AG09319 (cell line): ENCODE measurements around the gene TMEM39B.
"Not testable (repeated sequence)": the region's sequence is repeated elsewhere in the genome, so short reads cannot be mapped to it uniquely, and the experiment has no call there.

Experiments
- DNase-seq: peaks from one replicate; pipeline ENCODE4 v3.0.0-alpha.2; 2010; ENCODE audit warnings: low read depth; ENCODE audit errors: extremely low read depth
- CTCF ChIP-seq: IDR thresholded peaks from 2 replicates; pipeline ENCODE4 v1.5.1; 2011; ENCODE audit warnings: low read depth, mild to moderate bottlenecking, inconsistent platforms, low read length, moderate library complexity

TMEM39B gene

GRCh38 chr1:32052887-32053286 is 19.9 kb upstream of the TMEM39B start:
- TF ChIP-seq CTCF, result no peak
- DNase-seq, result no peak

- no peak for TF ChIP-seq CTCF
- no peak for DNase-seq
Observed at GRCh38 chr1:32055416-32055815, 17.3 kb upstream of the TMEM39B start.

- no peak for TF ChIP-seq CTCF
- DNase-seq, result no peak
Observed at GRCh38 chr1:32056598-32056997, 16.1 kb upstream of the TMEM39B start.

- no peak for DNase-seq
Observed at GRCh38 chr1:32060914-32061313, 11.8 kb upstream of the TMEM39B start.

GRCh38 chr1:32062867-32063230 is 9.9 kb upstream of the TMEM39B start:
- TF ChIP-seq CTCF, result no peak
- no peak for DNase-seq

More at GRCh38 chr1:32060914-32061313, 11.8 kb upstream of the TMEM39B start:
- TF ChIP-seq CTCF, result no peak

GRCh38 chr1:32063261-32063681 is 9.5 kb upstream of the TMEM39B start:
- DNase-seq, result no peak

GRCh38 chr1:32065613-32066488 is 6.9 kb upstream of the TMEM39B start:
- DNase-seq, result not testable (repeated sequence)

More at GRCh38 chr1:32063261-32063681, 9.5 kb upstream of the TMEM39B start:
- peak; percentile 56 for TF ChIP-seq CTCF

GRCh38 chr1:32066489-32066873 is 6.3 kb upstream of the TMEM39B start:
- DNase-seq, result no peak
- no peak for TF ChIP-seq CTCF
